Smooth muscle cell (in vitro differentiated cells): ENCODE results near the gene MPZ. TPM values are rescaled to one million over a fixed set of nuclear protein-coding genes. Genes with fewer than 3 reads are reported as not detected.

Experiments
- DNase-seq: peaks from one replicate; lab custom pipeline; 2025; ENCODE audit not compliant: unreplicated experiment; lab: John Stamatoyannopoulos, UW
- H2AFZ ChIP-seq: fragments of 200-600 bp; sonication (generic); 2 replicates; pipeline ENCODE4 v1.6.0; 2016; ENCODE audit warnings: antibody characterized with exemption, low read depth, mild to moderate bottlenecking
- H3F3A ChIP-seq: fragments of 200-600 bp; sonication (generic); 2 replicates; pipeline ENCODE4 v1.6.0; 2017; ENCODE audit warnings: antibody characterized with exemption, low read depth
- H3K27ac ChIP-seq: fragments of 200-600 bp; sonication (generic); 2 replicates; pipeline ENCODE4 v1.5.1; 2016; ENCODE audit warnings: low read depth, mild to moderate bottlenecking
- H3K27me3 ChIP-seq: fragments of 200-600 bp; sonication (generic); 2 replicates; pipeline ENCODE4 v1.6.1; 2016; ENCODE audit warnings: low read depth, mild to moderate bottlenecking
- H3K36me3 ChIP-seq: fragments of 200-600 bp; sonication (generic); 2 replicates; pipeline ENCODE4 v1.5.1; 2016; ENCODE audit warnings: low read depth
- H3K4me1 ChIP-seq: fragments of 200-600 bp; sonication (generic); 2 replicates; pipeline ENCODE4 v1.5.1; 2016; ENCODE audit warnings: low read depth
- H3K4me2 ChIP-seq: fragments of 200-600 bp; sonication (generic); 2 replicates; pipeline ENCODE4 v1.6.0; 2016; ENCODE audit warnings: mild to moderate bottlenecking
- H3K4me3 ChIP-seq: fragments of 200-600 bp; sonication (generic); 2 replicates; pipeline ENCODE4 v1.5.1; 2016; ENCODE audit warnings: mild to moderate bottlenecking
- H3K79me2 ChIP-seq: fragments of 200-600 bp; sonication (generic); 2 replicates; pipeline ENCODE4 v1.6.0; 2016; ENCODE audit warnings: low read depth, mild to moderate bottlenecking
- H3K9ac ChIP-seq: fragments of 200-600 bp; sonication (generic); 2 replicates; pipeline ENCODE4 v1.6.0; 2016; ENCODE audit warnings: low read depth
- H3K9me3 ChIP-seq: fragments of 200-600 bp; sonication (generic); replicated peaks from 2 replicates; pipeline ENCODE4 v1.5.1; 2016; ENCODE audit warnings: low read depth
- H4K20me1 ChIP-seq: fragments of 200-600 bp; sonication (generic); 2 replicates; pipeline ENCODE4 v1.6.0; 2016; ENCODE audit warnings: low read depth
- WGBS: methylation state at CpG from one replicate; pipeline ENCODE4 v1.1.7; 2016; ENCODE audit warnings: low lambda C conversion rate; 5-methylcytosine and 5-hydroxymethylcytosine counted together
- polyA plus RNA-seq: library from polyadenylated mRNA; unstranded; fragments of >200 nt; fragmentation: Nextera tagmentation; extraction: Ambion mirVana; gene quantifications from 2 replicates; pipeline ENCODE4 v1.2.1, GENCODE V29; 2016
- total RNA-seq: library from RNA; depleted of rRNA; stranded (reverse); fragments of >200 nt; gene quantifications from 2 replicates; pipeline ENCODE4 v1.2.3, GENCODE V29; 2014
- TF ChIP-seq, protein P1 (sequence below): fragments of 200-600 bp; sonication (generic); IDR thresholded peaks from 2 replicates; pipeline ENCODE4 v1.5.1; 2017; ENCODE audit warnings: borderline replicate concordance, mild to moderate bottlenecking, antibody characterized with exemption; ENCODE audit not compliant: insufficient read depth, poor library complexity, severe bottlenecking

MPZ gene
- total and polyA plus RNA-seq, 2 experiments from 2014 or later, result not detected

DNA sequence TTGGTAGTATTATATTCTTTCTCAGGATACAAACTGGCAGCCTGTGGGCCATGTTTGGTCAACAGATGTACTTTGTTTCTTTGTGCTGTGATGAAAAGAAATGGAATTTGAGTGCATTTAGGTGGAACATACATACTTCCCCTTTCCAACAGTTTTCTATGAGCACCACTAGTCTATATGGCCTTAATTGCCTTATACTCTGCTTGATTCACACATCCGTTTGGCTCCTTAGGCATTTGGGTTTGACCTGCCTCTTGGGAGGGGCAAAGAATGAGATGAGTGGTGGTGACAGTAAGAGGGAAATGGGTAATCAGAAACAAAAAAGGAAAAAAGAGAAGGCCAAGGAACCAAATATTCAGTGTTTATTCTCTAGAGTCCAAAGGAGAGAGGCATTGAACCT is 40.9 kb upstream of the MPZ start:
- no peak overlapping the region for H3K9ac ChIP-seq
- peaks cover 11% of the 10 kb centered on the region for H4K20me1 ChIP-seq
- H3K27me3 ChIP-seq, result no peaks in the 10 kb centered on the region
- H3F3A ChIP-seq, result no peaks in the 10 kb centered on the region
- no peaks in the 10 kb centered on the region for H3K9me3 ChIP-seq
- H3K4me2 ChIP-seq, result no peak overlapping the region
- no peak overlapping the region for H3K4me3 ChIP-seq
- H3K79me2 ChIP-seq, result no peaks in the 10 kb centered on the region
- no peak overlapping the region for H3K27ac ChIP-seq
- DNase-seq, result no peak
- H2AFZ ChIP-seq, result no peak overlapping the region
- TF ChIP-seq, protein P1, sequence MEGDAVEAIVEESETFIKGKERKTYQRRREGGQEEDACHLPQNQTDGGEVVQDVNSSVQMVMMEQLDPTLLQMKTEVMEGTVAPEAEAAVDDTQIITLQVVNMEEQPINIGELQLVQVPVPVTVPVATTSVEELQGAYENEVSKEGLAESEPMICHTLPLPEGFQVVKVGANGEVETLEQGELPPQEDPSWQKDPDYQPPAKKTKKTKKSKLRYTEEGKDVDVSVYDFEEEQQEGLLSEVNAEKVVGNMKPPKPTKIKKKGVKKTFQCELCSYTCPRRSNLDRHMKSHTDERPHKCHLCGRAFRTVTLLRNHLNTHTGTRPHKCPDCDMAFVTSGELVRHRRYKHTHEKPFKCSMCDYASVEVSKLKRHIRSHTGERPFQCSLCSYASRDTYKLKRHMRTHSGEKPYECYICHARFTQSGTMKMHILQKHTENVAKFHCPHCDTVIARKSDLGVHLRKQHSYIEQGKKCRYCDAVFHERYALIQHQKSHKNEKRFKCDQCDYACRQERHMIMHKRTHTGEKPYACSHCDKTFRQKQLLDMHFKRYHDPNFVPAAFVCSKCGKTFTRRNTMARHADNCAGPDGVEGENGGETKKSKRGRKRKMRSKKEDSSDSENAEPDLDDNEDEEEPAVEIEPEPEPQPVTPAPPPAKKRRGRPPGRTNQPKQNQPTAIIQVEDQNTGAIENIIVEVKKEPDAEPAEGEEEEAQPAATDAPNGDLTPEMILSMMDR, result no peak
- H3K4me1 ChIP-seq, result no peaks in the 10 kb centered on the region
- no peaks in the 10 kb centered on the region for H3K36me3 ChIP-seq
- WGBS, result 93% methylated on average over 1 of the region's 1 CpG

DNA sequence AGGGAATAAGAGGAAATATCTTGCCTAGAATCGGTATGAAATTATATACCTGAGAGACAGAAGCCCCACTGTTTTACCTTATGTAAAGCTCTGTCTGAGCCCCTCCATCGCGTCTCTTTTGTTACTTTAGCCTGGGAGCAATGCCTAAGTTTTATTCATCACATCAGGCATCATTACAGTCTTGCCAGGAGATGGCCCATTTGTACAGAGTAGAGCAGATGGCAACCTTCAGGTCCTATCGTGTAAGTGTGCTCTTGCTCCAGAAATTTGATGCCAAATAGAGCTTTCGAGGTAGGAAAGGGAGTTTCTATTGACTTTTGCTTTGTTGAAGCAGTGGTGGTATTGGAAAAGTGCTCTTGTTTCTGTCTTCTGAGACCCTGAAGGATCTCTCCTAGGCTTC is 33.1 kb upstream of the MPZ start:
- no peak overlapping the region for H2AFZ ChIP-seq
- no peak overlapping the region for H3K4me3 ChIP-seq
- no peaks in the 10 kb centered on the region for H3K79me2 ChIP-seq
- no peaks in the 10 kb centered on the region for H3K4me1 ChIP-seq
- H3K27ac ChIP-seq, result no peak overlapping the region
- DNase-seq, result no peak
- TF ChIP-seq, protein P1, result no peak
- no peaks in the 10 kb centered on the region for H3K27me3 ChIP-seq
- WGBS, result 99% methylated on average over 5 of the region's 5 CpGs
- H3K4me2 ChIP-seq, result no peak overlapping the region
- no peak overlapping the region for H3K9ac ChIP-seq
- H3K9me3 ChIP-seq, result no peaks in the 10 kb centered on the region
- peaks cover 11% of the 10 kb centered on the region for H3K36me3 ChIP-seq
- H3F3A ChIP-seq, result no peaks in the 10 kb centered on the region
- H4K20me1 ChIP-seq, result no peaks in the 10 kb centered on the region

DNA sequence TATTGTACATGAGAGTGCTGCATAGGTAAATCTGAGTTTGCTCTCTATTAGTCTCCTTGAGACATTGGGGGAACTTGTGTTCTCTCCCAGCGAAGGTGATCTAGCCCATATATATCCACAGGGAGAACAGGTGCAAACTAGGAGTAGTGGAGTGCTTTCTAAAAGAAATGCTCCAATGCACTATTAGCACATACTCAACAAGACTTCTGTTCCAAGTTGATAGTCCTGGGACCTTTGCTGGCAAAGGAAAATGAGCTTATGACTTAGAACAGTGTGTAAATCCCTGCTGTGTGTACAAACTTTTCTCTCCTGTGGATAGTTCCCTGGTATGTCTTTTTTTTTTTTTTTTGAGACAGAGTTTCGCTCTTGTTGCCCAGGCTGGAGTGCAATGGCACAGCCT is 32.4 kb upstream of the MPZ start:
- Histone ChIP-seq H3K9ac (no peak overlapping the region), H3F3A (no peaks in the 10 kb centered on the region), H3K4me1 (no peaks in the 10 kb centered on the region), H3K79me2 (no peaks in the 10 kb centered on the region), H3K36me3 (peaks cover 11% of the 10 kb centered on the region), H3K27me3 (no peaks in the 10 kb centered on the region), H3K4me2 (no peak overlapping the region), H3K9me3 (no peaks in the 10 kb centered on the region), H3K27ac (no peak overlapping the region), H4K20me1 (no peaks in the 10 kb centered on the region), H3K4me3 (no peak overlapping the region), H2AFZ (no peak overlapping the region)
- DNase-seq, result no peak
- WGBS, result 100% methylated on average over 2 of the region's 2 CpGs
- TF ChIP-seq, protein P1, result no peak

DNA sequence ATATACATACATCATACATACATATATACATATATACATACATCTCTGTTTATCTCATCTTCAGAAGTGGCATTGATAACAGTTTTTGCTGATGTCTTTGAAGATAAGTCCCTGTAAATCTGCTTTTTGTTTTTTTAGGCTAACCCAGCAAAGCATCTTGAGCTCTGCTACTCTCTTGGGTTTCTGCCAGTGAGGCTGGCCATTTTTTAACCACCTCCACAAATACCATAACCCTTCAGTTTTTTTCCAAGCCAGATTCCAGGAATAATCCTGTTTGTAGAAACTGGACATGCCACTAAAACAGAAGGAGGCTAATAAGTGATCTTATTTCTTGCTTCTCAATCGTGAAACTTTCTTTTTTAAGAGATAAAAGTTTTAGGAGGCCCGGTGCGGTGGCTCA is 26.0 kb upstream of the MPZ start:
- Histone ChIP-seq H3K4me2 (peak overlapping the region; percentile 55), H4K20me1 (no peaks in the 10 kb centered on the region), H3F3A (no peaks in the 10 kb centered on the region), H3K4me1 (no peaks in the 10 kb centered on the region), H2AFZ (no peak overlapping the region), H3K36me3 (peaks cover 9% of the 10 kb centered on the region), H3K9me3 (no peaks in the 10 kb centered on the region), H3K27ac (peak overlapping the region; percentile 68), H3K27me3 (no peaks in the 10 kb centered on the region), H3K4me3 (no peak overlapping the region), H3K9ac (no peak overlapping the region), H3K79me2 (no peaks in the 10 kb centered on the region)
- 55% methylated on average over 3 of the region's 3 CpGs for WGBS
- no peak for DNase-seq
- TF ChIP-seq, protein P1, result no peak
